MCF 10A (cell line): ENCODE measurements around the gene ASAP2. TPM values are rescaled to one million over a fixed set of nuclear protein-coding genes. Genes with fewer than 3 reads are reported as not detected.

Experiments
- BruUV-seq: library from RNA; stranded (reverse); fragments of 400-500 nt; replicated peaks from 2 replicates; lab custom pipeline; 2021; lab: Mats Ljungman, UMichigan
- CTCF ChIA-PET: fragments of 300-600 bp; sonication (Branson Sonifier 250); formaldehyde crosslinking; extraction: SDS; loops from one replicate; lab custom pipeline; 2021; ENCODE audit warnings: antibody characterized with exemption, inconsistent platforms; lab: Yijun Ruan, JAX
- POLR2A ChIA-PET: fragments of 300-600, 350-650 bp; sonication (Branson Sonifier 250); formaldehyde crosslinking; extraction: SDS; loops from one replicate; lab custom pipeline; 2020; ENCODE audit warnings: antibody characterized with exemption, inconsistent platforms; lab: Yijun Ruan, JAX
- DNase-seq: peaks from one replicate; pipeline ENCODE4 v3.0.0-alpha.2; 2018; ENCODE audit not compliant: unreplicated experiment
- H3K27ac Mint-ChIP-seq: one replicate; pipeline ENCODE4 v1.8.0; 2022; ENCODE audit warnings: mild to moderate bottlenecking, low read depth, mixed read lengths; ENCODE audit not compliant: unreplicated experiment
- H3K27me3 Mint-ChIP-seq: one replicate; pipeline ENCODE4 v1.8.0; 2022; ENCODE audit warnings: mixed read lengths; ENCODE audit not compliant: insufficient read depth, unreplicated experiment
- H3K36me3 Mint-ChIP-seq: one replicate; pipeline ENCODE4 v1.8.0; 2022; ENCODE audit warnings: mild to moderate bottlenecking, moderate library complexity, mixed read lengths; ENCODE audit not compliant: insufficient read depth, unreplicated experiment
- H3K4me1 Mint-ChIP-seq: one replicate; pipeline ENCODE4 v1.8.0; 2022; ENCODE audit warnings: mixed read lengths; ENCODE audit not compliant: insufficient read depth, unreplicated experiment
- H3K4me3 Mint-ChIP-seq: one replicate; pipeline ENCODE4 v1.8.0; 2022; ENCODE audit warnings: mild to moderate bottlenecking, moderate library complexity, mixed read lengths; ENCODE audit not compliant: unreplicated experiment
- H3K9me3 Mint-ChIP-seq: one replicate; pipeline ENCODE4 v1.8.0; 2022; ENCODE audit warnings: mixed read lengths; ENCODE audit not compliant: unreplicated experiment
- intact Hi-C: fragments of 100-400 bp; cut with micrococcal nuclease; formaldehyde crosslinking; loops from 2 replicates; pipeline ENCODE4 v1.14.1; 2022
- total RNA-seq: library from RNA; stranded (reverse); gene quantifications from 2 replicates; pipeline ENCODE4 v1.2.3, GENCODE V29; 2022
- TF ChIP-seq, protein P1 (sequence below): fragments of 200-600 bp; IDR thresholded peaks from one replicate; pipeline ENCODE4 v1.8.0; 2022; ENCODE audit warnings: antibody characterized with exemption, mild to moderate bottlenecking; ENCODE audit not compliant: unreplicated experiment

The ASAP2 gene
- total RNA-seq, 1 experiment from 2014 or later, result 80.8 TPM

GRCh38 chr2:9355716-9356115, 149.1 kb downstream of the ASAP2 start:
- CTCF ChIA-PET, result interaction anchor here (0.6 to 1.2 kb wide), 3 partner anchors 8 to 213 kb away, joined by 3 read pairs; no protein-coding TSS in a partner anchor
- POLR2A ChIA-PET, result interaction anchor here (0.7 to 1.2 kb wide), 3 partner anchors 9 to 31 kb away, joined by 3 to 4 read pairs (median 4); no protein-coding TSS in a partner anchor

DNA sequence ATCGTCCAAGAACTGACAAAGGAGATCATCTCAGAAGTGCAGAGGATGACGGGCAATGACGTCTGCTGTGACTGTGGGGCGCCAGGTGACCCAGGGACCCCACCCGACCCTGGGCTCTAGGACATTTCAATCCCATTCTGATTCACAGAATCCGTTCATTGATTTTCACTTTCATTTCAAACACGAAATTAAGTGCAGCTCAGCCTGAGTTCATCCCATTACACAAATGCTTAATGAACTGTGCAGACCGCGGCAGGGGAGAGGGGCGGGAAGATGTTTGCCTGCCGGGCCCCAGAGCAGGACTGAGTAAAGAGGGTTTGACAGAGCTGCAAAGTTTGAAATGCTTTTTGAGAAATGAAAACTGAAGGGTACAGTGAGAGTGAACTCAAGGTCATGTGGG, 149.6 kb downstream of the ASAP2 start:
- H3K27ac Mint-ChIP-seq, result no peak overlapping the region
- intact Hi-C loops, result no loop called here
- BruUV-seq, result no TSS peak
- H3K4me1 Mint-ChIP-seq, result no peaks in the 10 kb centered on the region
- CTCF ChIA-PET, result interaction anchor here (1.2 kb wide), 1 partner anchor 213 kb away, joined by 3 read pairs; no protein-coding TSS in a partner anchor
- TF ChIP-seq, protein P1, sequence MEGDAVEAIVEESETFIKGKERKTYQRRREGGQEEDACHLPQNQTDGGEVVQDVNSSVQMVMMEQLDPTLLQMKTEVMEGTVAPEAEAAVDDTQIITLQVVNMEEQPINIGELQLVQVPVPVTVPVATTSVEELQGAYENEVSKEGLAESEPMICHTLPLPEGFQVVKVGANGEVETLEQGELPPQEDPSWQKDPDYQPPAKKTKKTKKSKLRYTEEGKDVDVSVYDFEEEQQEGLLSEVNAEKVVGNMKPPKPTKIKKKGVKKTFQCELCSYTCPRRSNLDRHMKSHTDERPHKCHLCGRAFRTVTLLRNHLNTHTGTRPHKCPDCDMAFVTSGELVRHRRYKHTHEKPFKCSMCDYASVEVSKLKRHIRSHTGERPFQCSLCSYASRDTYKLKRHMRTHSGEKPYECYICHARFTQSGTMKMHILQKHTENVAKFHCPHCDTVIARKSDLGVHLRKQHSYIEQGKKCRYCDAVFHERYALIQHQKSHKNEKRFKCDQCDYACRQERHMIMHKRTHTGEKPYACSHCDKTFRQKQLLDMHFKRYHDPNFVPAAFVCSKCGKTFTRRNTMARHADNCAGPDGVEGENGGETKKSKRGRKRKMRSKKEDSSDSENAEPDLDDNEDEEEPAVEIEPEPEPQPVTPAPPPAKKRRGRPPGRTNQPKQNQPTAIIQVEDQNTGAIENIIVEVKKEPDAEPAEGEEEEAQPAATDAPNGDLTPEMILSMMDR, result no peak
- no peaks in the 10 kb centered on the region for H3K9me3 Mint-ChIP-seq
- H3K27me3 Mint-ChIP-seq, result no peaks in the 10 kb centered on the region
- POLR2A ChIA-PET, result interaction anchor here (1.2 kb wide), 1 partner anchor 8 kb away, joined by 4 read pairs; no protein-coding TSS in a partner anchor
- H3K4me3 Mint-ChIP-seq, result no peak overlapping the region
- no peak for DNase-seq
- H3K36me3 Mint-ChIP-seq, result peaks cover 84% of the 10 kb centered on the region

More at GRCh38 chr2:9355716-9356115, 149.1 kb downstream of the ASAP2 start:
- intact Hi-C loops, result no loop called here
- Mint-ChIP-seq H3K27me3 (no peaks in the 10 kb centered on the region), H3K27ac (no peak overlapping the region), H3K9me3 (no peaks in the 10 kb centered on the region), H3K4me3 (no peak overlapping the region), H3K36me3 (peaks cover 84% of the 10 kb centered on the region), H3K4me1 (no peaks in the 10 kb centered on the region)
- DNase-seq, result no peak
- no TSS peak for BruUV-seq
- TF ChIP-seq, protein P1, result no peak

DNA sequence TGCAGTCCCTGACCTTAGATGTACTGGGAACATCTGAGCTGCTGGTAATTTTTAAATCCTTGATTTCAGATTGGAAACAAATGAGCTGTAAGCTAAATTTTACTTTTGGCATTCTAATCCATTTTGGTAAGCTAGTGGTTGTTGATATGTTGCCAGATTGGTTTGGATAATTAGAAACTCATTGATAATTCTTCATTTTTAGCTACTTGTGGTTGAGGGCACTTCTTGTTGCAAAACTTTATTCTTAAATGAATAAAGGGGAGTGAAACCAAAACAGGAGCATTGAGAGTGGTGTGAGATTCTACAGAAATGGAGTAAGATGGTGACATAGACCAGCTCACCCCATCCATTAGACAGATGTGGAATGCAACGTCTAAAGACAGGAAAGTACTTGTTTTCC, 152.2 kb downstream of the ASAP2 start:
- H3K4me1 Mint-ChIP-seq, result no peaks in the 10 kb centered on the region
- H3K9me3 Mint-ChIP-seq, result no peaks in the 10 kb centered on the region
- no peak for DNase-seq
- H3K36me3 Mint-ChIP-seq, result peaks cover 93% of the 10 kb centered on the region
- H3K27ac Mint-ChIP-seq, result no peak overlapping the region
- H3K4me3 Mint-ChIP-seq, result no peak overlapping the region
- POLR2A ChIA-PET, result interaction anchor here (0.5 to 0.8 kb wide), 2 partner anchors 12 to 298 kb away, joined by 3 read pairs; no protein-coding TSS in a partner anchor
- BruUV-seq, result no TSS peak
- CTCF ChIA-PET, result interaction anchor here (1.0 kb wide), 1 partner anchor 216 kb away, joined by 3 read pairs; no protein-coding TSS in a partner anchor
- intact Hi-C loops, result no loop called here
- TF ChIP-seq, protein P1, result no peak
- no peaks in the 10 kb centered on the region for H3K27me3 Mint-ChIP-seq

DNA sequence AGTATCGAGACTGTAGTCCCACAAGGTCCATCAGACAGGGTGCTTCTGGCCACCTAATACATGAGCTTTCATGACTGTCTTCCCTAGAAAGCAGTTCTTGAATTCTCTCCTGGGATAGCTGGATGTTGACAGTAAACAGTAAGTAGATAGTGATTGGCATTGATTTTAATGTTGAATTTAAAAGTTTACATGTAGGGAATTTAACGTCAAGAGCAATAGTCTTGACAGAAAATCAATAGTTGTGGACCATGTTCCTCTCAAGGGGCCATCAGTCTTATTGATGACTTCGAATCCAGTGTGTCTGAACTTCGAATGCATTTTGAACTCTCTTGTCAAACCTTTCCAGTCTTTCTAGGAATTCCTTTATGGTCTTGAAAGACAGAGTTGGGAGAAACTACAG, 152.9 kb downstream of the ASAP2 start:
- no peaks in the 10 kb centered on the region for H3K9me3 Mint-ChIP-seq
- peaks cover 94% of the 10 kb centered on the region for H3K36me3 Mint-ChIP-seq
- no TSS peak for BruUV-seq
- CTCF ChIA-PET, result interaction anchor here (1.0 to 1.1 kb wide), 2 partner anchors 12 to 217 kb away, joined by 3 to 4 read pairs; no protein-coding TSS in a partner anchor
- no peaks in the 10 kb centered on the region for H3K4me1 Mint-ChIP-seq
- no peak for DNase-seq
- TF ChIP-seq, protein P1, result no peak
- intact Hi-C loops, result no loop called here
- POLR2A ChIA-PET, result interaction anchor here (0.8 to 0.9 kb wide), 2 partner anchors 12 to 171 kb away, joined by 3 read pairs; no protein-coding TSS in a partner anchor
- H3K4me3 Mint-ChIP-seq, result no peak overlapping the region
- H3K27ac Mint-ChIP-seq, result no peak overlapping the region
- H3K27me3 Mint-ChIP-seq, result no peaks in the 10 kb centered on the region
